SIG-M5 (cell line): ENCODE measurements around the gene MAGOHB.

ENCODE experiments used
- DNase-seq: peaks from one replicate; lab custom pipeline; 2025; lab: John Stamatoyannopoulos, UW

Gene MAGOHB

GRCh38 chr12:10554756-10555481 lies 58.5 kb downstream of the MAGOHB start:
- no peak for DNase-seq

GRCh38 chr12:10554228-10554755 lies 59.1 kb downstream of the MAGOHB start:
- no peak for DNase-seq
